IPS-18a (cell line): ENCODE results near the gene TDRD9.

Experiments used
- H3K27ac ChIP-seq: one replicate; pipeline ENCODE4 v1.5.1; 2013; ENCODE audit warnings: low read length
- H3K27me3 ChIP-seq: one replicate; pipeline ENCODE4 v1.6.1; 2013; ENCODE audit warnings: mild to moderate bottlenecking, low read length; ENCODE audit not compliant: control insufficient read depth, insufficient read depth
- H3K36me3 ChIP-seq: one replicate; pipeline ENCODE4 v1.6.1; 2013; ENCODE audit warnings: low read depth, low read length; ENCODE audit not compliant: control insufficient read depth
- H3K4me1 ChIP-seq: one replicate; pipeline ENCODE4 v1.6.1; 2013; ENCODE audit warnings: low read depth, low read length; ENCODE audit not compliant: control insufficient read depth
- H3K4me3 ChIP-seq: one replicate; pipeline ENCODE4 v1.5.1; 2013; ENCODE audit warnings: low read length
- H3K9ac ChIP-seq: one replicate; pipeline ENCODE4 v1.6.1; 2013; ENCODE audit warnings: mild to moderate bottlenecking, low read length, moderate library complexity
- H3K9me3 ChIP-seq: one replicate; pipeline ENCODE4 v1.6.1; 2013; ENCODE audit warnings: low read depth, low read length; ENCODE audit not compliant: control insufficient read depth

The TDRD9 gene

GRCh38 chr14:104023325-104024055 lies 95.2 kb downstream of the TDRD9 start:
- Histone ChIP-seq H3K9ac (no peak overlapping the region), H3K9me3 (no peaks in the 10 kb centered on the region), H3K36me3 (no peaks in the 10 kb centered on the region), H3K4me1 (no peaks in the 10 kb centered on the region), H3K27ac (no peak overlapping the region), H3K27me3 (no peaks in the 10 kb centered on the region), H3K4me3 (no peak overlapping the region)

- Histone ChIP-seq H3K4me1 (no peaks in the 10 kb centered on the region), H3K9me3 (no peaks in the 10 kb centered on the region), H3K27me3 (no peaks in the 10 kb centered on the region), H3K4me3 (no peak overlapping the region), H3K36me3 (no peaks in the 10 kb centered on the region), H3K9ac (no peak overlapping the region), H3K27ac (no peak overlapping the region)
These were observed 97.3 kb downstream of the TDRD9 start for GRCh38 chr14:104025534-104025933.

- no peak overlapping the region for H3K4me3 ChIP-seq
These were observed 97.8 kb downstream of the TDRD9 start for GRCh38 chr14:104026024-104026423.

GRCh38 chr14:104030958-104031357 lies 102.7 kb downstream of the TDRD9 start:
- Histone ChIP-seq H3K27ac (no peak overlapping the region), H3K9me3 (no peaks in the 10 kb centered on the region), H3K4me3 (no peak overlapping the region), H3K36me3 (no peaks in the 10 kb centered on the region), H3K4me1 (no peaks in the 10 kb centered on the region), H3K27me3 (no peaks in the 10 kb centered on the region), H3K9ac (no peak overlapping the region)

More at GRCh38 chr14:104026024-104026423, 97.8 kb downstream of the TDRD9 start:
- no peak overlapping the region for H3K9ac ChIP-seq
- no peaks in the 10 kb centered on the region for H3K4me1 ChIP-seq
- no peaks in the 10 kb centered on the region for H3K27me3 ChIP-seq
- no peaks in the 10 kb centered on the region for H3K9me3 ChIP-seq
- H3K27ac ChIP-seq, result no peak overlapping the region
- H3K36me3 ChIP-seq, result no peaks in the 10 kb centered on the region

- Histone ChIP-seq H3K9me3 (no peaks in the 10 kb centered on the region), H3K27ac (no peak overlapping the region), H3K36me3 (no peaks in the 10 kb centered on the region), H3K4me3 (no peak overlapping the region), H3K4me1 (no peaks in the 10 kb centered on the region), H3K27me3 (no peaks in the 10 kb centered on the region), H3K9ac (no peak overlapping the region)
These were observed 103.1 kb downstream of the TDRD9 start for GRCh38 chr14:104031384-104031783.

GRCh38 chr14:104034976-104035699 lies 106.9 kb downstream of the TDRD9 start:
- Histone ChIP-seq H3K9me3 (no peaks in the 10 kb centered on the region), H3K27me3 (no peaks in the 10 kb centered on the region), H3K36me3 (no peaks in the 10 kb centered on the region), H3K27ac (no peak overlapping the region), H3K9ac (no peak overlapping the region), H3K4me3 (no peak overlapping the region), H3K4me1 (no peaks in the 10 kb centered on the region)

- Histone ChIP-seq H3K9me3 (no peaks in the 10 kb centered on the region), H3K9ac (no peak overlapping the region), H3K4me3 (no peak overlapping the region), H3K4me1 (peaks cover 4% of the 10 kb centered on the region), H3K27me3 (no peaks in the 10 kb centered on the region), H3K36me3 (no peaks in the 10 kb centered on the region), H3K27ac (no peak overlapping the region)
These were observed 108.0 kb downstream of the TDRD9 start for GRCh38 chr14:104036212-104036611.

- H3K4me3 ChIP-seq, result no peak overlapping the region
- no peaks in the 10 kb centered on the region for H3K27me3 ChIP-seq
- no peak overlapping the region for H3K27ac ChIP-seq
- no peaks in the 10 kb centered on the region for H3K36me3 ChIP-seq
- H3K4me1 ChIP-seq, result peaks cover 4% of the 10 kb centered on the region
- no peak overlapping the region for H3K9ac ChIP-seq
- H3K9me3 ChIP-seq, result no peaks in the 10 kb centered on the region
These were observed 108.8 kb downstream of the TDRD9 start for GRCh38 chr14:104037074-104037473.

GRCh38 chr14:104037903-104038302 lies 109.6 kb downstream of the TDRD9 start:
- Histone ChIP-seq H3K9ac (no peak overlapping the region), H3K27ac (no peak overlapping the region), H3K9me3 (no peaks in the 10 kb centered on the region), H3K4me3 (no peak overlapping the region), H3K27me3 (no peaks in the 10 kb centered on the region), H3K36me3 (no peaks in the 10 kb centered on the region), H3K4me1 (peaks cover 4% of the 10 kb centered on the region)

GRCh38 chr14:104039214-104039613 lies 111.0 kb downstream of the TDRD9 start:
- Histone ChIP-seq H3K27ac (no peak overlapping the region), H3K36me3 (no peaks in the 10 kb centered on the region), H3K4me3 (no peak overlapping the region), H3K27me3 (no peaks in the 10 kb centered on the region), H3K9ac (no peak overlapping the region), H3K4me1 (peaks cover 4% of the 10 kb centered on the region), H3K9me3 (no peaks in the 10 kb centered on the region)

GRCh38 chr14:104040539-104040938 lies 112.3 kb downstream of the TDRD9 start:
- H3K4me1 ChIP-seq, result peaks cover 4% of the 10 kb centered on the region
- no peak overlapping the region for H3K4me3 ChIP-seq
- H3K36me3 ChIP-seq, result no peaks in the 10 kb centered on the region
- H3K9me3 ChIP-seq, result no peaks in the 10 kb centered on the region
- no peak overlapping the region for H3K27ac ChIP-seq
- no peaks in the 10 kb centered on the region for H3K27me3 ChIP-seq
- H3K9ac ChIP-seq, result no peak overlapping the region
